ENCODE measurements around the gene CFAP74. TPM values are rescaled to one million over a fixed set of nuclear protein-coding genes. Genes with fewer than 3 reads are reported as not detected.
A peak's percentile ranks its signal among the peaks of the same experiment; 100 is the strongest.

The CFAP74 gene
- total RNA-seq, 3 donors from 2014 or later: 0.29 to 0.98 TPM; not detected in 1

GRCh38 chr1:1920608-1921458 lies 82.8 kb downstream of the CFAP74 start:
- H3K27ac ChIP-seq: no peak overlapping the region

GRCh38 chr1:1920057-1920607 lies 83.5 kb downstream of the CFAP74 start:
- peaks cover 6% of the 10 kb centered on the region in 2 donors for H3K4me1 ChIP-seq
- peak overlapping the region in 1 of 3 donors; percentile 84 for H3K4me3 ChIP-seq
- intact Hi-C loops (cut with DNase I; ENCODE audit: low total_unique reads): no loop called here
- no peaks in the 10 kb centered on the region for H3K9me3 ChIP-seq
- H3K27ac ChIP-seq: peak overlapping the region; percentile 22 to 54
- DNase-seq (ENCODE audit: low spot score in 2 of 2): no peak
- H3K27me3 ChIP-seq: no peaks in the 10 kb centered on the region
- no peaks in the 10 kb centered on the region for H3K36me3 ChIP-seq
- TF ChIP-seq CTCF (IDR thresholded peaks at IDR 0.05) (no peak), POLR2A (IDR thresholded peaks at IDR 0.05) (no peak), POLR2AphosphoS5 (IDR thresholded peaks at IDR 0.05) (no peak)

More at GRCh38 chr1:1920608-1921458, 82.8 kb downstream of the CFAP74 start:
- no peak for TF ChIP-seq POLR2A (IDR thresholded peaks at IDR 0.05)
- TF ChIP-seq CTCF (IDR thresholded peaks at IDR 0.05): no peak
- no peak for TF ChIP-seq POLR2AphosphoS5 (IDR thresholded peaks at IDR 0.05)
- Histone ChIP-seq H3K9me3 (no peaks in the 10 kb centered on the region), H3K27me3 (no peaks in the 10 kb centered on the region), H3K4me3 (no peak overlapping the region), H3K4me1 (peaks cover 6% of the 10 kb centered on the region in 2 donors), H3K36me3 (no peaks in the 10 kb centered on the region)
- intact Hi-C loops (cut with DNase I; ENCODE audit: low total_unique reads): no loop called here
- DNase-seq (ENCODE audit: low spot score in 2 of 2): no peak

- H3K36me3 ChIP-seq: no peaks in the 10 kb centered on the region
- TF ChIP-seq POLR2A (IDR thresholded peaks at IDR 0.05): no peak
- TF ChIP-seq CTCF (IDR thresholded peaks at IDR 0.05): no peak
- peak in 1 of 3 donors; percentile 40 for TF ChIP-seq POLR2AphosphoS5 (IDR thresholded peaks at IDR 0.05)
- H3K4me3 ChIP-seq: peak overlapping the region; percentile 45 to 84 (median 63)
Observed at GRCh38 chr1:1919304-1920056, 84.1 kb downstream of the CFAP74 start.

GRCh38 chr1:1918901-1919303 lies 84.7 kb downstream of the CFAP74 start, which contains the start of gene TMEM52:
Gene TMEM52, minus strand, starts transcription at chr1:1919279. Its CDS starts 14 bp downstream, at chr1:1919265.
- H3K4me1 ChIP-seq: peaks cover 6% of the 10 kb centered on the region in 2 donors
- no peaks in the 10 kb centered on the region for H3K9me3 ChIP-seq
- TF ChIP-seq CTCF (IDR thresholded peaks at IDR 0.05): no peak
- TF ChIP-seq POLR2AphosphoS5 (IDR thresholded peaks at IDR 0.05): no peak
- no peak for TF ChIP-seq POLR2A (IDR thresholded peaks at IDR 0.05)
- no peaks in the 10 kb centered on the region for H3K36me3 ChIP-seq
- H3K4me3 ChIP-seq: peak within 1 kb of the TSS; percentile 45 to 84 (median 63)
- DNase-seq (ENCODE audit: low spot score in 2 of 2): peak in 1 of 2 donors; percentile 60
- intact Hi-C loops (cut with DNase I; ENCODE audit: low total_unique reads): no loop called here
- no peaks in the 10 kb centered on the region for H3K27me3 ChIP-seq
- H3K27ac ChIP-seq: peak within 1 kb of the TSS; percentile 22 to 54

More at GRCh38 chr1:1919304-1920056, 84.1 kb downstream of the CFAP74 start:
- peak; percentile 97 to 98 for DNase-seq (ENCODE audit: low spot score in 2 of 2)
- intact Hi-C loops (cut with DNase I; ENCODE audit: low total_unique reads): no loop called here
- peaks cover 6% of the 10 kb centered on the region in 2 donors for H3K4me1 ChIP-seq
- H3K9me3 ChIP-seq: no peaks in the 10 kb centered on the region
- H3K27me3 ChIP-seq: no peaks in the 10 kb centered on the region
- peak overlapping the region; percentile 22 to 54 for H3K27ac ChIP-seq
